Measurements from ENCODE around the gene KATNA1.

- TF ChIP-seq, protein P1, sequence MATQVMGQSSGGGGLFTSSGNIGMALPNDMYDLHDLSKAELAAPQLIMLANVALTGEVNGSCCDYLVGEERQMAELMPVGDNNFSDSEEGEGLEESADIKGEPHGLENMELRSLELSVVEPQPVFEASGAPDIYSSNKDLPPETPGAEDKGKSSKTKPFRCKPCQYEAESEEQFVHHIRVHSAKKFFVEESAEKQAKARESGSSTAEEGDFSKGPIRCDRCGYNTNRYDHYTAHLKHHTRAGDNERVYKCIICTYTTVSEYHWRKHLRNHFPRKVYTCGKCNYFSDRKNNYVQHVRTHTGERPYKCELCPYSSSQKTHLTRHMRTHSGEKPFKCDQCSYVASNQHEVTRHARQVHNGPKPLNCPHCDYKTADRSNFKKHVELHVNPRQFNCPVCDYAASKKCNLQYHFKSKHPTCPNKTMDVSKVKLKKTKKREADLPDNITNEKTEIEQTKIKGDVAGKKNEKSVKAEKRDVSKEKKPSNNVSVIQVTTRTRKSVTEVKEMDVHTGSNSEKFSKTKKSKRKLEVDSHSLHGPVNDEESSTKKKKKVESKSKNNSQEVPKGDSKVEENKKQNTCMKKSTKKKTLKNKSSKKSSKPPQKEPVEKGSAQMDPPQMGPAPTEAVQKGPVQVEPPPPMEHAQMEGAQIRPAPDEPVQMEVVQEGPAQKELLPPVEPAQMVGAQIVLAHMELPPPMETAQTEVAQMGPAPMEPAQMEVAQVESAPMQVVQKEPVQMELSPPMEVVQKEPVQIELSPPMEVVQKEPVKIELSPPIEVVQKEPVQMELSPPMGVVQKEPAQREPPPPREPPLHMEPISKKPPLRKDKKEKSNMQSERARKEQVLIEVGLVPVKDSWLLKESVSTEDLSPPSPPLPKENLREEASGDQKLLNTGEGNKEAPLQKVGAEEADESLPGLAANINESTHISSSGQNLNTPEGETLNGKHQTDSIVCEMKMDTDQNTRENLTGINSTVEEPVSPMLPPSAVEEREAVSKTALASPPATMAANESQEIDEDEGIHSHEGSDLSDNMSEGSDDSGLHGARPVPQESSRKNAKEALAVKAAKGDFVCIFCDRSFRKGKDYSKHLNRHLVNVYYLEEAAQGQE (IDR thresholded peaks at IDR 0.05; ENCODE audit: low read depth): no peak
- TF ChIP-seq NFIC (IDR thresholded peaks at IDR 0.05) (no peak), EP300 (IDR thresholded peaks at IDR 0.05; ENCODE audit: borderline replicate concordance) (no peak), YY1 (IDR thresholded peaks at IDR 0.05; ENCODE audit: low read depth) (no peak), TAF1 (IDR thresholded peaks at IDR 0.05; ENCODE audit: low read depth) (no peak), CREB1 (IDR thresholded peaks at IDR 0.05; ENCODE audit: low read depth) (no peak), RAD21 (IDR thresholded peaks at IDR 0.05; ENCODE audit: low read depth) (no peak)
These were observed 37.7 kb upstream of the KATNA1 start for GRCh38 chr6:149686230-149686629.
